SU-DHL-6 (cell line): Measurements from ENCODE around the gene MTG2.

Experiments used
- H2AFZ ChIP-seq: fragments of 200-600 bp; sonication (generic); 2 replicates; pipeline ENCODE4 v1.6.1; 2014; ENCODE audit warnings: low read depth, mild to moderate bottlenecking, moderate library complexity, mixed read lengths, antibody characterized with exemption, low read length; ENCODE audit not compliant: severe bottlenecking
- H3F3A ChIP-seq: fragments of 200-600 bp; shearing (Covaris generic); 2 replicates; pipeline ENCODE4 v1.6.0; 2016; ENCODE audit warnings: antibody characterized with exemption, mild to moderate bottlenecking; ENCODE audit not compliant: insufficient read depth
- H3K27ac ChIP-seq: fragments of 200-600 bp; sonication (generic); 2 replicates; pipeline ENCODE4 v1.5.1; 2016; ENCODE audit warnings: low read depth, mild to moderate bottlenecking, low read length, moderate library complexity, mixed read lengths
- H3K27me3 ChIP-seq: fragments of 200-600 bp; sonication (generic), shearing (Covaris generic); 2 replicates; pipeline ENCODE4 v1.6.0; 2014; ENCODE audit warnings: mild to moderate bottlenecking, low read length
- H3K36me3 ChIP-seq: fragments of 200-600 bp; sonication (generic); 2 replicates; pipeline ENCODE4 v1.6.1; 2014; ENCODE audit warnings: mild to moderate bottlenecking, low read length, mixed read lengths
- H3K4me2 ChIP-seq: fragments of 300-600, 200-600 bp; shearing (Covaris generic), sonication (generic); 2 replicates; pipeline ENCODE4 v1.6.0; 2014; ENCODE audit warnings: low read length, low read depth, mild to moderate bottlenecking; ENCODE audit not compliant: poor library complexity, severe bottlenecking
- H3K4me3 ChIP-seq: fragments of 200-600 bp; sonication (generic); 2 replicates; pipeline ENCODE4 v1.5.1; 2014; ENCODE audit warnings: antibody characterized with exemption, low read length, mild to moderate bottlenecking, mixed read lengths; ENCODE audit not compliant: insufficient read depth, poor library complexity, severe bottlenecking
- H3K79me2 ChIP-seq: fragments of 200-600 bp; sonication (generic); 2 replicates; pipeline ENCODE4 v1.6.1; 2014; ENCODE audit warnings: mild to moderate bottlenecking, low read length, moderate library complexity; ENCODE audit not compliant: insufficient read depth
- H3K9ac ChIP-seq: fragments of 200-600 bp; sonication (generic); 2 replicates; pipeline ENCODE4 v1.7.0; 2014; ENCODE audit warnings: mild to moderate bottlenecking, low read length
- H3K9me2 ChIP-seq: fragments of 200-600 bp; sonication (generic); replicated peaks from 2 replicates; pipeline ENCODE4 v1.6.1; 2014; ENCODE audit warnings: low read length; ENCODE audit not compliant: insufficient read depth
- H3K9me3 ChIP-seq: fragments of 200-600 bp; sonication (generic); 2 replicates; pipeline ENCODE4 v1.6.1; 2014; ENCODE audit warnings: low read length, mixed read lengths; ENCODE audit not compliant: insufficient read depth
- H4K20me1 ChIP-seq: fragments of 200-600 bp; sonication (generic); 2 replicates; pipeline ENCODE4 v1.6.1; 2014; ENCODE audit warnings: low read depth, mild to moderate bottlenecking, antibody characterized with exemption, low read length, moderate library complexity, mixed read lengths
- CTCF ChIP-seq: fragments of 200-600 bp; sonication (generic); IDR thresholded peaks from one replicate; pipeline ENCODE4 v1.5.1; 2017; ENCODE audit warnings: antibody characterized with exemption, mild to moderate bottlenecking, low read length, moderate library complexity; ENCODE audit not compliant: insufficient read depth, poor library complexity, severe bottlenecking
- EZH2phosphoT487 ChIP-seq: fragments of 200-600 bp; sonication (generic), shearing (Covaris generic); conservative IDR thresholded peaks from 2 replicates; pipeline ENCODE4 v1.6.1; 2018; ENCODE audit warnings: mild to moderate bottlenecking, antibody characterized with exemption, low read length, moderate library complexity, mixed read lengths

Gene MTG2

DNA sequence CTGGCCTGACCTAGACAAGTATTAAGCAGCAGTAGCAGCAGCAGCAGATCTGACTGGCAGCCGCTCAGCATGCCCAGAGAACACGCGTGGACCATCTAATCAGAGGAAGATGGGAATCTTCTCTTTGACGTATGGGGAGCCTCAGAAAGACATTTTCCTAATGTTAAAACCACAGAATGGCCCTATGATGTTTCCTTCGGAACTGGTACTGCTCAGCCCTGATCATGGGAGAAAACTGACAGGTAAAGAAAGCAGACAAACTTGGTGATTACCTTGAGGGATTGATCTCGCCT lies 45.8 kb upstream of the MTG2 start:
- TF ChIP-seq CTCF (no peak), EZH2phosphoT487 (no peak)
- peaks cover 29% of the 10 kb centered on the region for H3K79me2 ChIP-seq
- no peak overlapping the region for H3K27ac ChIP-seq

GRCh38 chr20:62137478-62138203 lies 45.2 kb upstream of the MTG2 start:
- Histone ChIP-seq H4K20me1 (peaks cover 8% of the 10 kb centered on the region; the same call in 1 of the 2 replicates), H3K4me2 (no peak overlapping the region), H3K79me2 (peaks cover 35% of the 10 kb centered on the region), H3K9ac (no peak overlapping the region), H3K4me3 (no peak overlapping the region), H2AFZ (no peak overlapping the region), H3F3A (peaks cover 20% of the 10 kb centered on the region), H3K9me3 (no peaks in the 10 kb centered on the region), H3K9me2 (no peaks in the 10 kb centered on the region), H3K27ac (no peak overlapping the region), H3K27me3 (no peaks in the 10 kb centered on the region), H3K36me3 (peaks cover 12% of the 10 kb centered on the region)
- TF ChIP-seq EZH2phosphoT487 = no peak
- no peak for TF ChIP-seq CTCF

More for the DNA sequence above, 45.8 kb upstream of the MTG2 start:
- H2AFZ ChIP-seq = no peak overlapping the region
- H3K4me3 ChIP-seq = no peak overlapping the region
- peaks cover 8% of the 10 kb centered on the region; the same call in 1 of the 2 replicates for H4K20me1 ChIP-seq
- H3K4me2 ChIP-seq = no peak overlapping the region
- no peaks in the 10 kb centered on the region for H3K27me3 ChIP-seq
- no peak overlapping the region for H3K9ac ChIP-seq
- no peaks in the 10 kb centered on the region for H3K9me2 ChIP-seq
- peaks cover 12% of the 10 kb centered on the region for H3K36me3 ChIP-seq
- H3K9me3 ChIP-seq = no peaks in the 10 kb centered on the region
- H3F3A ChIP-seq = peaks cover 20% of the 10 kb centered on the region

GRCh38 chr20:62138204-62138543 lies 44.7 kb upstream of the MTG2 start:
- H3K9me2 ChIP-seq = no peaks in the 10 kb centered on the region
- H3K36me3 ChIP-seq = peaks cover 12% of the 10 kb centered on the region
- H3K9ac ChIP-seq = no peak overlapping the region
- no peak overlapping the region for H3K4me3 ChIP-seq
- TF ChIP-seq CTCF (no peak), EZH2phosphoT487 (no peak)
- no peak overlapping the region for H3K4me2 ChIP-seq
- H3K9me3 ChIP-seq = no peaks in the 10 kb centered on the region
- H2AFZ ChIP-seq = no peak overlapping the region
- H3K27ac ChIP-seq = no peak overlapping the region
- H3K79me2 ChIP-seq = peaks cover 36% of the 10 kb centered on the region
- no peaks in the 10 kb centered on the region for H3K27me3 ChIP-seq
- peaks cover 8% of the 10 kb centered on the region; the same call in 1 of the 2 replicates for H4K20me1 ChIP-seq
- peaks cover 20% of the 10 kb centered on the region for H3F3A ChIP-seq
